HG03457 (cell line): Measurements from ENCODE around the gene ADCYAP1R1.

Experiments used
- ATAC-seq: cut with Tn5 transposase; IDR thresholded peaks from one replicate; pipeline ENCODE4 v1.9.1; 2021; ENCODE audit warnings: moderate number of reproducible peaks; ENCODE audit not compliant: unreplicated experiment

ADCYAP1R1 gene

DNA sequence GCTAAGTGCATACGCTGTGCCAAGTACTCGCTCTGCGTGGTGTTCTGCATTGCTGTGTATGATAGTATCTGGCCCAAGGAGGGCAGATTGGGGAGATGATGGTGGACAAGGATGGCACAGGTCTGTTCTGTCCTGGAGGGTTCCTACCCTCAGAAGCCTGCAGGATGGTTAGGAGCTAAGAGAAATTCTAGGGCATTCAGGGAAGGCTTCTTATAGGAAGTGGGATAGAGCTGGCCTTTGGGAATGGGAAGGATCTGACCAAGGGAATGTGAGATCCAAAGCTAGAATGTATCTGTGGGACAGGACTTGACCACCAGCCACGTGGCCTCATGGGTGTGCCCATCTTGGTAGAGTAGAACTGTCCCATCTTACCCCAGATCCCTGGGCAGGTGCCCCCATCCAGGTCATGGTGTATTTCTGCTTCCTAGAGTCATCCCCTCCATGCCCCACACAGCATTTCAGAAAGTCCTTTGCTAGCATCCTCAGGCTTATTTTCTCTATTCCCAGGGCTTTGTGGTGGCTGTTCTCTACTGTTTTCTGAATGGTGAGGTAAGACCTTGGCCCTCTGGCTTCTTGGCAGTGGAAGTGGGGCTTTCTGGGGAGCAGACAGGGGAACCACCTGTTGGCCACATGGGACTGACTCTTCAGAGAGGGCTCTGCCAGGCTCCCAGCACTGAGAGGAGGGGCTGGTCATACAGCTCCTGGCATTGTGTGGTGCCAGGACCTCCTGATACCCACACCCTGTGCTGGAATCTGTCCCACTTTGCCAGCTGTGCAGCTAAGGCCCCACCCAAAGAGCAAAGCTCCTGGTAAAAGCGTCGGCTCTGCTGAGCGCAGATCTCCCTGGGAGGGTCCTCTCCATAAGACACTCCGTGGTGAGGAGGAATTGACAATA, 52.5 kb downstream of the ADCYAP1R1 start:
- ATAC-seq: no peak

- no peak for ATAC-seq
These were observed 53.3 kb downstream of the ADCYAP1R1 start for GRCh38 chr7:31105256-31105950.

- no peak for ATAC-seq
These were observed 54.4 kb downstream of the ADCYAP1R1 start for GRCh38 chr7:31106303-31107105.

DNA sequence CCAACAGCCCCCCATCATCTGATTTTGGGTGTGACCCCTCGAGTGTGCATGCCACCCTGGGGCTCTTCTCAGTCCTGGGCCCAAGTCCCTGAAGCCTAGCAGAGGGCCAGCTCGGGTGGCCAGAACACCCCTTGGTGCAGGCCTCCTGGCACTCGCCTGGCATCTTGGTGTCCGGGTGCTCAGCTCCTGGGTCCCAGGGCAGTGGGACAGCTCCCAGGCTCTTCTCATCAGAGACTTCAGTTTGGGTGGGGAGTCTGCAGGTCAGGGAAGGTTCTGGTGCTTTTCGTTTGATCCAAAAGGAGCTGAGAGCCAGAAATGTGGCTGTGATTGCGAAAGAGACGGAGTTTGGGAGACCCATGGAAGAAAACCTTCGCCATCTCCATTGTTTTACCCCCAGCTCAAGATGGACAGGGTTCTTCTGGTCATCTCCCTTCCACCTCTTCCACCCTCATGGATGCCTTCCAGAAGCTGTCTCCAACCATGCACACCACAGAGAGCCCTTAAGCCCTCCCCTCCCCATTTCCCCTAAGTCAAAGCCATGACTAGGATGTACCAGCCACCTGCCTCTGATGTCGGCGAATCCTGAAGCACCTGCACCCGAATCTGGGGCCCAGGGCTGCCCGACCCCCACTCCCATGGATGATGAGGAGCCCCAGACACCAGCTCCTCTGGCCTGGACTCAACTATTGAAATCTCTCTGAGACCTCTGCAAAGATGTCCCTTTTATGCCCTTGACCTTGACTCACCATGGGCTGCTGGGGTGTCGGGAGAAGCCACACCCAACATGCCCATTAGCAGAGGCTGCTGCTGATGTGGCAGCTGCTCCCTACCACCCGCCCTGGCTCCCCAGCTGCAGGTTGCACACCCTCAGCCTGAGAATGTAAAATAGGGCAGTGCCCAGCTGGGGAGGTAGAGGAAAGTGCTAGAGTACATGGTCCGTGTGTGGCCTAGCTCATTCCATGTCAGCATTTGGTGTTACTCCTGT, 55.3 kb downstream of the ADCYAP1R1 start:
- no peak for ATAC-seq

- no peak for ATAC-seq
These were observed 56.1 kb downstream of the ADCYAP1R1 start for GRCh38 chr7:31108097-31108657.

DNA sequence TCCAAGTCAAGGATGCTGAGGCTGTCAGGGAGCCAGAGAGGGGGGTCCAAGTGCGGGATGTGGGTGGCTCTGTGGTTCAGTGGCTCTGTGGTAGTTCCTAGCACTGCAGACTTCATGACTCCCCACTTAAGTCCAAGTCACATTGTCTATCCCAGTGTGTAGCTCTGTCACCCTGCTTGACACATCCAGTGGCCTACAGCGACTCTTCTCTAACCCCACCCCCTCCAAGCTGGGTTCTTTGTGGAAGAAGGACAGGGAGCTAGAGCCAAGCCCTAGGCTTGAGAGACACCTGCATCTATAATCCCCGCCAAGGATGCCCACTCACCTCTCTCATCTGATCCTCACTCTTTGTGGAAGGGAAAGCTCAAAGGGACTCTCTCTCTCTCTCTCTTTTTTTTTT, 57.6 kb downstream of the ADCYAP1R1 start:
- ATAC-seq: no peak

- no peak for ATAC-seq
These were observed 58.4 kb downstream of the ADCYAP1R1 start for GRCh38 chr7:31110331-31111108.

GRCh38 chr7:31111109-31111451, 59.0 kb downstream of the ADCYAP1R1 start:
- no peak for ATAC-seq

- no peak for ATAC-seq
These were observed 61.6 kb downstream of the ADCYAP1R1 start for GRCh38 chr7:31113660-31114059.

GRCh38 chr7:31114593-31115343, 62.7 kb downstream of the ADCYAP1R1 start:
- no peak for ATAC-seq

DNA sequence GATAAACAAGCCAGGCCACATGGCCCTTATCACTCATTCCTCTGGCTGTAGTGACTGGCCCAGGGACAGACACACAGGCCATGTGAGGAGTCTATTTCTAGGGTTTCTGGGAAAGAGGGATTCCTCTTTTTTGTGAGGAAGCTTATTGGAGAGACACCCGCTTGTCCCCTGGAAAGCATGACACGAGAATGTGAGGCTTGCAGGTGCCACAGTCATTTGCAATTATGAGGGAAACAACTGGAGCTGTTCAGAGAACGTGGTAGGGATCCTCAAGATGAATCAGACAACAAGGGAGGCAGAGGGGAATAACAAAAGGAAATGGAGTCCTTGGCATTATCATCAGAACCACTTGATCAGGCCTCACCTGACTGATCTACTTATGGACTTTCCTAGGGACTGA, 64.5 kb downstream of the ADCYAP1R1 start:
- no peak for ATAC-seq

- ATAC-seq: no peak
These were observed 67.1 kb downstream of the ADCYAP1R1 start for GRCh38 chr7:31119249-31119648.

DNA sequence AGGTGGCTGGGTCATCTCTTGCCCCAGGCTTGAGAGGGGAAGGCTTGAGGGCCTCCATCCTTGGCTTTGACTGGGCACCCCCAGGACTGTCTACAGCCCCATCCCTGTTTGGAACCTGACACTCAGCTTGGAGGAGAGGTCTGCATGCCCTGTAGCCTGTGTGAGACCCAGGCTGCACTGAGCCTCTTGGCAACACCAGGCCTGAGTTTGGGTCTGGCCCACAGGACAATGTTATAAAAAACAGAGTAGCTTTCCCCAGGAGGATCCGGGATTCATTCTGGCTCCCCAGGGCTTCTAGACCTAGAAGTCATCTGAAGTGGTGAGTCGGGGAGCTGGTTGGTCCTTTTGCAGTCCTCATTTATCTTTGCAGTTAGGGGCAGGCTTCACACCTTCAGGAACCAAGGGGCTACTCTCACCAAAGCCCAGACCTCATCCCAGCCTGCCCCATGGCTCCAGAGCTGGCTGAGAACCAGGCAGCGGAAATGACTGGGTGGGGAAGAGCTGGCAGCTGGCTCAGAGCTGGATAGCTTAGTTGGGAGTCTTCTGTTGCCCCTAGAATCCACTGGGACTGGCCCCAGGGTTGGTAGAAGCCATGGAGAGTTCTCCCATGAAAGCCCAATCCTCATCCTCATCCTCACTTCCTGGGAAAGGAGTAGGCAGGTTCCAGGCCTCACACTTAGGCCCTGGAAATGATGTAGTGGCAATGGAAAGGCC, 68.8 kb downstream of the ADCYAP1R1 start:
- ATAC-seq: no peak

GRCh38 chr7:31121601-31122000, 69.5 kb downstream of the ADCYAP1R1 start:
- ATAC-seq: no peak

- ATAC-seq: no peak
These were observed 70.5 kb downstream of the ADCYAP1R1 start for GRCh38 chr7:31122649-31123058.

GRCh38 chr7:31123321-31123720, 71.2 kb downstream of the ADCYAP1R1 start:
- ATAC-seq: no peak

GRCh38 chr7:31123726-31124125, 71.6 kb downstream of the ADCYAP1R1 start:
- ATAC-seq: no peak

DNA sequence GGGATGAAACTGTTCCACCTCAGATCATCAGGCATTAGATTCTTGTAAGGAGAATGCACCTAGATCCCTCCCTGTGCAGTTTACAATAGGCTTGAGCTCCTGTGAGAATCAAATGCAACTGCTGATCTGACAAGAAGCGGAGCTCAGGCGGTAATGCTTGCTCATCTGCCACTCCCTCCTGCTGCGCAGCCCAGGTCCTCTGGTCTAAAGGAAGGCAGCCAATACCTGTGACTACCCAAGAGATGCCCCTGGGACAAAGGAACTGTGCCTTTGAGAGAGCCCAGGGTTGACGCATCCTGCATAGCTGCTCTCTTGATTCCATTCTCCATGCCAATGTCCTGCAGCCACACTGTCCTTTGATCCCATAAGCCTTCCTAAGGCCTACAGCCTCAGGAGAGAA, 73.1 kb downstream of the ADCYAP1R1 start:
- ATAC-seq: no peak
